ENCODE results near the gene TMEM200A.
A peak's percentile ranks its signal among the peaks of the same experiment; 100 is the strongest.
"Not testable (repeated sequence)": the region's sequence is repeated elsewhere in the genome, so short reads cannot be mapped to it uniquely, and the experiment has no call there.

The TMEM200A gene

DNA sequence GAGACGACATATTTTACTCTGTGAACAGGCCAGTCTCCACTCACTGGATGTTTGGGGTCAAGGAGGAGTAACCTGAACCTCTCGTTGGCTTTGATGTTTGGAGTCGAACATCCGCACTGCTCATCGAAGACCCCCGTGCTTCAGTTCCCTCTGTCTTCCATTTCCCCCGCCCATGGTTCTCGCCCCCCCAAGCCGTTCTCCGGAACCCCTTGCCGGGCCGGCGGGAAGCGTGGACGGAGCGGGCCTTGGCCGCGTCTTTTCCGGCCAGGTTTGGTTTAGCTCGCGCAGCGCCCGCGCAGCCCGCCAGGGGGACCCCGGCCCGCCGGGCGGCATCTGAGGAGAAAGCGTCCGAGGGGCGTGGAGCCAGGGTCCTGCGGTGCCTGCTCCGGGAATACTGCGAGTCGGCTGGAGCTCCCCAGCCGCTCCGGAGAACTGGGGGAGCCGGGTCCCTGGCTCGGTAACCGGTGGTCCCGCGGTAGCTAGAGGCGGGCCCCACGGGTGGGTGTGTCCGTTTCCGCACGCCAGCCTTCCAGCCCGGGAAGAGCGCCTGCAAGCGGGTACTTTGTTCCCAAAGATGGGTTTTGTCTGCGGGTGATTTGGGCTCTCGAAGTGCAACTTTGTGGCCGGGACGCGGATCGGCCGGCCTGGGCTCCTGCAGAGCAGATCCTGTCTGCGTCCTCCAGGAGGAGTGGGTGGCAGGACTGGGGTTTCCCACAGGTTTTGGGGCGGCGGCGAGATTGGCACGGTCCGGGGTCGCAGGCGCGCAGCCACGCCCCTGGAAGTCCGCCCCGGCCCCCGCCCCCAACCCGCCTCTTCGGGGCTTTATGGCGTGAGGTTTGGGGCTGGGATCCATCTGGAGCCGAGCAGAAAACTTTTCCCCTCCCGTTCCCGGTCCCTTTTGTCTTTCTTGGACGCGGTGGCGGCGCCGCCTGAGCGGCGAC, at the start of gene TMEM200A:
Gene TMEM200A (plus strand): TSS at position 852 of the 941 bp plus-strand sequence. CDS start 74,406 bp downstream, outside the sequence.
- peak; percentile 15 to 44 for DNase-seq

DNA sequence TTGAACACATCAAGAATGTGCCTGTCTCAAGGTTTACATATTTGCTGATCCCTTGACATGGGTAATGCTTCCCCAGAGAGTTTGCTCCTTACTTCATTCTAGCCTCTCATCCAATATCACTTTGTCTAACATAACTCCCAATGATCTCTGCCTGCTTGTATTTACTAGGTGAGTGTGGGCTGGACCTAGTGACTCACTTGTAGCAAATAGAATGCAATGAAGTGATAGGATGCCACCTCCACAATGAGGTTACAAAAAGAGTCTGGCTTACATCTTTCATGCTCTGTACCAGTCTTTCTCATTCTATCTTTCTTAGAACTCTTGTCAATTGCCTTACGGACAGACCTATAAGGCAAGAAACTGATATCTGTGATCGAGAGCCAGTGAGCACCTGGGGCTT, 44.9 kb upstream of the TMEM200A start:
- DNase-seq: no peak

GRCh38 chr6:130322673-130323268, 43.0 kb upstream of the TMEM200A start:
- peak; percentile 50 to 67 for DNase-seq

DNA sequence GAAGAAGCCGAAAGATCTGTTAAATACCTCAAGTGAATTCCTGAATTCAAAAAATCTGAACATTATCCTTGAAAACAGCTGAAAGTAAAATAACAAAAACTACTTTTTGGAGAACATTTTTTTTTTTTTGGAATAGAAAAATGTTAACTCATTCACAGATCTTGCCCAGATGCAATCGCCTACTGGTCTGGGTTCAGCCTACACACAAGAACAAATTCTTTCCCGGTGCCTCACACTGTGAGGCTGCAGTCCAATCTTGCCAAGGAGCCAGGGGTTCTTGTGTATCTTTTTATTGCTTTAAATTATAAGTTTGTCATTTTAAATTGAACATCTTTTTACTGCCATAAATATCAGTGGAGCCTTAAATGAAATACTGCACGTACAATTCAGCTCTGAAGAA, 41.2 kb upstream of the TMEM200A start:
- DNase-seq: no peak

DNA sequence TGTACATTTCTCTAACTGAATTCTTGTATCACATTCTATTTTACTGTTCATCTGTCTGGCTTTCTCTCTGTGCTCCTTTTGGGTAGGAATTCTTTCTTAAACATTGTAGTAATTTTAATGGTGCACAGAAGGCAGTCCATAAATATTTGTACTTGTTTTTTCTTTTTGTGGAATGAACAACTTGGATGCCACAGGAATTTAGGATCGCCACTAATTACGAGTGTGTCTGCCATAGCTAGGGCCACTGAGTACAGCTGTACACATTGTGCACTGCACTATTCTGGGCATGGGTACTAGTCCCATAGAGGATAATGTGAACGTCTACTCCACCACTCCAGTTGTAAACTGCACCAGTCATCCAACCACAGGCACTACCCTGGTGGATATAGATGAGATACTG, 39.3 kb upstream of the TMEM200A start:
- no peak for DNase-seq

DNA sequence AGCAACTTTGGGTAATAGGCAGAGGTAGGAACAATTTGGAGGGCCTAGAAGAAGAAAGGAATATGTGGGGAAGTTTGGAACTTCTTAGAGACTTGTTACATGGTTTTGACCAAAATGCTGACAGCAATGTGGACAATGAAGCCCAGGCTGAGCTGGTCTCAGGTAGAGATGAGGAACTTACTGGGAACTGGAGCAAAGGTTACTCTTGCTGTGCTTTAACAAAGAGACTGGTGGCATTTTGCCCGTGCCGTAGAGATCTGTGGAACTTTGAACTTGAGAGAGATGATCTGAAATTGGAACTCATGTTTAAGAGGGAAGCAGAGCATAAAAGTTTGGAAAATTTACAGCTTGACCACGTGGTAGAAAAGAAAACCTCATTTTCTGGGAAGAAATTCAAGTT, 28.3 kb upstream of the TMEM200A start:
- DNase-seq: no peak

- DNase-seq: not testable (repeated sequence)
Measured at GRCh38 chr6:130346324-130346723, 19.5 kb upstream of the TMEM200A start.

- DNase-seq: no peak
Measured at GRCh38 chr6:130354322-130354721, 11.5 kb upstream of the TMEM200A start.

DNA sequence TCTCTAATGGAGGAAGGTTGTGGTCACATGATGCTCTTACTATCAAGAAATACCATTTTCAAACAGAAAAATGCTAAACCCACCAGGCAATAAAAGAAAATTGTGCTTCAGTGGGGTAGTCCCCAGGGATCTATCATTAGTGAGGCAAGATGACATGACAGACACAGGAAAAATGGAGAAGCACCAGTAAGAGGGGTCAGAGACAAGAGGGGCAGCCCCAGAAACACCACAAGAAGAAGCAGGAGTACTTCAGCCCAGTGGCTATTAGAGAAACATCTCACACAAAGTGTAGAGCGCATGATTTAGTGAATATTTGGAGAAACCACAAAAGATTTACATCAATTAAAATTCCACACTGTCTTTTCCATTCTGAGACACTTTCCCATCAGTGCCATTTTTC, 10.2 kb upstream of the TMEM200A start:
- DNase-seq: no peak

DNA sequence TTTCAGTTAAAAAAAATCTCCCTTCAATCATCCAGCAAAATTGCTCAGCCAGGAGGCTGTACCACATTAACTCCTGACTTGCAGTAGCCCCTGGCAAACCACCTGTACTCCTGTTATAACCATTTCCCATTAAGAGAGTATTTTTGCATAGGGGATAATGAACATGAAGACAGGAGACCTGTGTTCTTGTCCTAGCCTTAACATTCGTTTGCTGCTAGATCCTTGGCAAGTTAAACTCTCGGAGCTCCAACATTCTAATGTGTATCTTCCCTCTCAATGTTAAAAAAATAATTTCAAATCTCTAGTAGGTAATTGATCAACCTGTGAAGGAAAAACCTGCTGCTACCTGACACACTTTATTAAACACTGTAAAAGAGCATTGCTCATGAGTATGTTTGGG, 8.4 kb upstream of the TMEM200A start:
- no peak for DNase-seq

- DNase-seq: no peak
Measured at GRCh38 chr6:130359736-130360135, 6.1 kb upstream of the TMEM200A start.

- DNase-seq: peak in 1 of 2 donors; percentile 10
Measured at GRCh38 chr6:130362128-130362527, 3.7 kb upstream of the TMEM200A start.

DNA sequence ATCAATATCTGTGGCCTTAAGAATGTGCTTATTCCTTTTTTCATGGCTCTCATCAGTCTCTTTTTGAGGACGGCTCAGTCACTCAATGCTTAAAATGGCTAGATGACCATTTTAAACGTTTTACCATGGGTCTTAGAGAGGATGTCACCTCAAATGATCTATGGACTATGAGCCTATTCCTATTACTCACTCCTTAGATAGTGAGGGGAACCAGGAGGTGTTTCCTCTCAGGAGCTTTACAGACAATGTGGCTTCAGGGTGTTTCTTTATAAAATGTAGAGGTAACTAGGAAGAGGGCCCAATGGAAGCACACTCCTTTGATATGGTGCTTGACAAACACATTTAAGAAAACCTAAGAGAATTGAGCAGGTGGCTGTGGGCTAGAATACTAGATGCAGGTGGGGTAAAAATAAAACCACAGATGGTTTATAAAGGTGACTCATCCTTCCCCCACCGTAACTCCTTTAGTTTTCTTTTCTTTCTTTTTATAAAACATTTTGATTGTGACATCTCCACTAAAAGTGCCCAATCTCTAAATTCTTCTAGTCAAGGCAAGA, 1.5 kb upstream of the TMEM200A start:
- no peak for DNase-seq

DNA sequence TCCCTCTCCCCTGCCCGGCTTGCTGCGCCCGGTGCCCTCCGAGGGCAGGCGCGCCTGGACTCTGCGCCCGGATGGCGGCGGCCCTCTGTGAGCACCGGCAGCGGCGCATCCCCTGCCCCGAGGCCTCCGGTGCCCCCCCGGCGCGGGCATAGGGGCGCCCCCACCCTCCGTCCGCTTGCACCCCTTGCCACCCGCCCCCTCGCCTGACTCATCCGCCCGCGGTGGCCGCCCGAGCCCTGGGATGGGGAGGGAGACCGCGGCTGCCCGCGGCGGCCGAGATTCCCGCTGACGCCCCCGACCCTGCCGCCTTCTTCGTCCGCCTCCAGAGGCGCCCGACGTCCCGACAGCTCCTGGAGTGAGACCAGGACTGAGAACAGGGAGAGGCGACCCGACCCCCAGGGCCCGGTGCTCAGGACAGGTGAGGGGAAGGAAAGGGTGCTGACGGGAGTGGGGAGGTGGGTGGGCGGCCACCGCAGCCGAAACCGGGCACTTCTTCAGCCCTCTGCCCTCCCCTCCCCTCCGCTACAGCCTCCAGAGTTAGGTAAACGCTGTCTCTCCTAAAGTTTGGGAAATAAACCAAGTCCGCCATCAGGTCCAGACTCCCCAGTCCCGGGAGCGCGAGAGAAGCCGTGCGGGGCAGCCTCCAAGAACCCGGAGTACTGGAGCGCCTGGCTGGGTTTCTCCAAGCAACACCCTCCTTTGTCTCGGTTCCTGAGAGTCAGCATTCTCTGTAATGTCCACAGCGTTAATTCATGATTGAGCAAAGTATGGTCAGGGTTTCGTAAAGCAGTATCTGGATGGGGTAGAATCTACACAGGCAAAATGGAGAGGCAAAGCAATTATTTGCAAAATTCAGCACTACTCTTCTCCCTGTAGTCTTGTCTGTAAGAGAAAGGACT, 539 bp downstream of the TMEM200A start:
- DNase-seq: peak; percentile 2 to 20

GRCh38 chr6:130367767-130368166, 1.9 kb downstream of the TMEM200A start:
- DNase-seq: peak in 1 of 2 donors; percentile 13

GRCh38 chr6:130368576-130368975, 2.8 kb downstream of the TMEM200A start:
- DNase-seq: no peak

DNA sequence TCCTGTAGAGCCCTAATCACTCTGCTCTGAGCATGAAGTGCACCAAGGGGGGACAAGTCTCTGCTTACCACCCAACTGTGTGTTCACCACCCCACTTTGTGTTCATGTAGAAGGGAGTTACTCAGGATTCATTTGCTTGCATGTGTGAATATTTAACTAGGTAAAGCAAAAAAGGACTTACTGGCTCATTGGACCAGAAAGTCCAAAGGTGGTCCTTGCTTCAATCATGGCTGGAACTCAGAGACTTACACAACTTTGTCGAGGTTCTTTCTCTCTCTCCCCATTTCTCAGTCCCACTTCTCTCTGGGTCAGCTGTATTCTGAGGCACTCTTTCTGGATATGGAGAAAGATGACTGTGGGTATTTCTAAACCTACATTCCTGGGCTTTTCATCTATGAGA, 4.0 kb downstream of the TMEM200A start:
- no peak for DNase-seq

- DNase-seq: no peak
Measured at GRCh38 chr6:130371921-130372420, 6.2 kb downstream of the TMEM200A start.

DNA sequence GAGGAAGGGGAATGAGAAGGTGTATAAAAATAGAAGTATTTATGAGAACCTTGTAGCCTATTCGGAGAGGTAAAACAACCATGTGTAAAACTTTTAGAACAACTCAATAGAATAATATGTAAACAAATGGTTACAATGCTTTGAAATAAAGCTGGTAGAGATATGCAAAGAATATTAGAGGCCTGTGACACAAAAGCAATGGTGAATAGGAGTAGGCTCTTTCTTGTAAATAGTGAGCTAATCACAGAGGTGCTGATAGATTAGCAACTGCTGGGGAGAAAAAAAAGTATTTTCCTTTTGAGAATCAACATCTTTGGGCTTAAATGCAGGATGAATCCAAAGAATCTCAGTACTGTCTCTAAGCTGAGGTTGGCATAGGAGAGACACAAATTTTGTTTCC, 7.0 kb downstream of the TMEM200A start:
- DNase-seq: no peak

DNA sequence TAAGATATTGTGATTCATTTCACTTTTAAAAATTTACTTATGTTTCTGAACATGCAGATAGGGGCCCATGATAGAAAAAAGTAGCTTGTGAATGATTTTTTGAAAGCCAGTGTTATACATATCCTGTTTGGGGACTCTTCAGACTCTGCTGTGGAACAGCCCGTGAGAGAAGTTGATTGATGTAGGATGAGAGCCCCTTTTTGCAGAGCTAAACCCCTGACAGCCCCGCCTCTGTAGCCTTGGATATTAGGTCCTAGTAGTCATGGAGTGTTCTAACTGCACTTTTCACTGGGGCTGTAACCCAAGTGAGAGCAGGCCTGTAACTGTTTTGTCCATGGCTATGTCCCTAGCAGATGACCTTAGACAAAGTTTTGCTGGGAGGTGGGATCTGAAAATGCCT, 8.2 kb downstream of the TMEM200A start:
- DNase-seq: no peak

DNA sequence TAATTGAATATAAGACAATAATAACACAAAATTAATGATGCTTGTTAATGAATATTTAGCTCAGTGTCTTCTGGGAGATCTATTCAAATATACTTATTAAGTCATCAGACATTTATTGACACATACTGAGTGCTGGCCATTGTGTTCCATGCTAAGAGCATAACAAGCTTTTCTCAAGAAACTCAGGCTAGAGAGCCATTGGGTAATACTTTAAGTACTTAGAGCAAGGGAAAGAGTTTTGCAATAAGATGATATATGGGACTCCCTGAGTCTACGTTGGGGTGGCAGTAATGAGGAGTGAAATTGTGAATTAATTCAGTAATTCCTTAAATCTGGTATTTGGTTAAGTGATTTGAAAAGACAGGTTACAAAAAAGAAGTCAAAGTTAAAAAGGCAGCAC, 11.1 kb downstream of the TMEM200A start:
- no peak for DNase-seq

DNA sequence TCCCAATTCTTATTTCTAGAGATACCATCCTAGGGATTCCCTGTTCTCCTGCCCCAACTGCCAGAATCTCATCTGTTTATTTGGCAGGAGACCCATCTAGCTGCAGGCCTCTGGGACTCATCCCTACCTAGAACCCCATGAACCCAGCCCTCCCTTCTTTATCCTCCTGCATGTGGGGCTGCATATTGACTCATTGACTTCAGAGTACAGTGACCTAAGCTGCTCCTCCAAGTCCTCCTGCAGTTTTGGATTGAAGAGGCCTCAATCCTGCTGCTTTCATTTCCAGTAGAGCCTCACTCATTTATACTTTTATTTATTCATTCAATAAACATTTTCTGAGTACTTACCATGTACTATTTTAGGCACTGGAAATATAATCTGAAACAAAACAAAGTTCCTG, 11.6 kb downstream of the TMEM200A start:
- DNase-seq: no peak

GRCh38 chr6:130377915-130378314, 12.1 kb downstream of the TMEM200A start:
- DNase-seq: no peak

Measured in CD4-positive, alpha-beta T cell treated with Interleukin-1 beta for 1 hour (primary cell).